HEK293T (cell line): ENCODE results near the gene TNK1.
A peak's percentile ranks its signal among the peaks of the same experiment; 100 is the strongest.

Experiments
- CTCF ChIA-PET: fragments of 350-600 bp; formaldehyde crosslinking; extraction: SDS; loops from one replicate; lab custom pipeline; 2021; ENCODE audit warnings: antibody characterized with exemption, inconsistent platforms; lab: Yijun Ruan, JAX
- POLR2A ChIA-PET: fragments of 350-600 bp; formaldehyde crosslinking; extraction: SDS; loops from one replicate; lab custom pipeline; 2020; ENCODE audit warnings: antibody characterized with exemption, inconsistent platforms; lab: Yijun Ruan, JAX
- DNase-seq: peaks from one replicate; pipeline ENCODE4 v3.0.0; 2012; ENCODE audit warnings: mixed read lengths; ENCODE audit errors: extremely low spot score
- ARNT ChIP-seq: fragments of 450-650 bp; IDR thresholded peaks from 2 replicates; pipeline ENCODE4 v1.6.1; 2017; ENCODE audit warnings: mild to moderate bottlenecking
- BHLHE40 ChIP-seq: fragments of 450-650 bp; IDR thresholded peaks from 2 replicates; pipeline ENCODE4 v1.6.1; 2016; ENCODE audit warnings: mild to moderate bottlenecking, moderate library complexity, borderline replicate concordance
- CTBP1 ChIP-seq: fragments of 450-650 bp; IDR thresholded peaks from 2 replicates; pipeline ENCODE4 v1.6.1; 2016; ENCODE audit warnings: borderline replicate concordance
- ELF4 ChIP-seq: fragments of 450-650 bp; IDR thresholded peaks from 2 replicates; pipeline ENCODE4 v1.6.1; 2017; ENCODE audit warnings: antibody characterized with exemption
- FOXA1 ChIP-seq: fragments of 450-650 bp; IDR thresholded peaks from 2 replicates; pipeline ENCODE4 v1.6.1; 2016; ENCODE audit warnings: mild to moderate bottlenecking
- FOXK2 ChIP-seq: fragments of 450-650 bp; IDR thresholded peaks from 2 replicates; pipeline ENCODE4 v1.6.1; 2016; ENCODE audit warnings: mild to moderate bottlenecking
- FOXM1 ChIP-seq: fragments of 450-650 bp; IDR thresholded peaks from 2 replicates; pipeline ENCODE4 v1.6.1; 2017; ENCODE audit warnings: mild to moderate bottlenecking, borderline replicate concordance
- HDGF ChIP-seq: fragments of 450-650 bp; IDR thresholded peaks from 2 replicates; pipeline ENCODE4 v1.6.1; 2017; ENCODE audit warnings: antibody characterized with exemption, borderline replicate concordance
- L3MBTL2 ChIP-seq: fragments of 450-650 bp; conservative IDR thresholded peaks from 2 replicates; pipeline ENCODE4 v1.6.1; 2016; ENCODE audit warnings: mild to moderate bottlenecking
- LEF1 ChIP-seq: fragments of 450-650 bp; IDR thresholded peaks from 2 replicates; pipeline ENCODE4 v1.6.1; 2017; ENCODE audit warnings: mild to moderate bottlenecking, borderline replicate concordance
- NFRKB ChIP-seq: fragments of 450-650 bp; IDR thresholded peaks from 2 replicates; pipeline ENCODE4 v1.6.1; 2016; ENCODE audit warnings: mild to moderate bottlenecking, moderate library complexity
- SP1 ChIP-seq: fragments of 450-650 bp; IDR thresholded peaks from 2 replicates; pipeline ENCODE4 v1.6.1; 2017
- SUZ12 ChIP-seq: fragments of 450-650 bp; IDR thresholded peaks from 2 replicates; pipeline ENCODE4 v1.6.1; 2016; ENCODE audit warnings: mild to moderate bottlenecking
- TARDBP ChIP-seq: fragments of 450-650 bp; IDR thresholded peaks from 2 replicates; pipeline ENCODE4 v1.6.1; 2016
- ZNF384 ChIP-seq: fragments of 450-650 bp; IDR thresholded peaks from 2 replicates; pipeline ENCODE4 v1.6.1; 2016
- TF ChIP-seq, protein P1 (sequence below): fragments of 450-650 bp; IDR thresholded peaks from 2 replicates; pipeline ENCODE4 v1.6.1; 2016

The TNK1 gene

GRCh38 chr17:7404737-7405349, 24.0 kb downstream of the TNK1 start:
- ChIA-PET POLR2A (interaction anchor here (0.8 to 2.1 kb wide), 15 partner anchors 11 to 281 kb away, joined by 3 to 25 read pairs (median 4); partner anchors contain the start of genes CHRNB1, PLSCR3, POLR2A and TMEM102), CTCF (no interaction called here)
- TF ChIP-seq BHLHE40 (no peak), ELF4 (no peak), FOXK2 (no peak), HDGF (no peak), NFRKB (no peak), TARDBP (no peak), ZNF384 (no peak), SUZ12 (no peak), LEF1 (no peak), FOXA1 (no peak), L3MBTL2 (no peak), ARNT (no peak), FOXM1 (no peak), SP1 (no peak), CTBP1 (no peak)
- TF ChIP-seq, protein P1, sequence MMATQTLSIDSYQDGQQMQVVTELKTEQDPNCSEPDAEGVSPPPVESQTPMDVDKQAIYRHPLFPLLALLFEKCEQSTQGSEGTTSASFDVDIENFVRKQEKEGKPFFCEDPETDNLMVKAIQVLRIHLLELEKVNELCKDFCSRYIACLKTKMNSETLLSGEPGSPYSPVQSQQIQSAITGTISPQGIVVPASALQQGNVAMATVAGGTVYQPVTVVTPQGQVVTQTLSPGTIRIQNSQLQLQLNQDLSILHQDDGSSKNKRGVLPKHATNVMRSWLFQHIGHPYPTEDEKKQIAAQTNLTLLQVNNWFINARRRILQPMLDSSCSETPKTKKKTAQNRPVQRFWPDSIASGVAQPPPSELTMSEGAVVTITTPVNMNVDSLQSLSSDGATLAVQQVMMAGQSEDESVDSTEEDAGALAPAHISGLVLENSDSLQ: no peak
- DNase-seq: peak; percentile 42

- ChIA-PET POLR2A (interaction anchor here (0.6 to 2.7 kb wide), 3 partner anchors 30 to 182 kb away, joined by 3 to 9 read pairs (median 6); partner anchors contain the start of gene TMEM102), CTCF (interaction anchor here (1.2 kb wide), 1 partner anchor 50 kb away, joined by 3 read pairs; the partner anchor contains the start of gene TMEM95)
- DNase-seq: no peak
- TF ChIP-seq TARDBP (no peak), FOXA1 (no peak), SP1 (no peak)
Measured at GRCh38 chr17:7405350-7406234, 24.7 kb downstream of the TNK1 start.

DNA sequence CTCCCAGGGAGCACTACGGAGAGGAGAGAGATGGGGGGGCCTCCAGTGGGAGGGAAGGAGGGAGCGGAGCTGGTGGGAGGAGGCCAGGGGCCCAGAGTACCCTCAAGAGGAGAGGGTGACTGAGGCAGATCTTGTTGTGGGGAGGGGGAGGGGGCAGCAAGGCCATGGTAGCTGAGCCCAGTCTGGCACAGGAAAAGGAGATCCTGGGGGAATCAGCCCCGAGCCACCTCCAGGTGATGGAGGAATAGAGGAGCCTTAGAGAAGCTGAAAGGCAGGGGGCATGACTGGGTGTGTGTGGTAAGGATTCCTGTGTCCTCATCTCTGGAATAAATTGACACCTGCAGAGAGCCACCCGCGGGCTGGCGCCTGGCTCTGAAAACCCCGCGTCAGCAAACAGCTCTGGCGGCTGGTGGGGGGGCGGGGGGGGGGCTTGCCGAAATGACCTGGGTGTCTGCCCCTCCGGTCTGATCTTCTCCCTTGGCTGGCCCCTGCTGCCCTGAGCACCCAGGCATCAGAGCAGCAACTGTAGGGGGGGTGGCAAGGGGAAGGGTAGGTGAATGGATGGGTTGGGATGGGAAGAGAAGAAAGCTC, 25.4 kb downstream of the TNK1 start:
- DNase-seq: no peak
- CTCF ChIA-PET: interaction anchor here (1.2 kb wide), 1 partner anchor 51 kb away, joined by 3 read pairs; the partner anchor contains the start of gene TMEM95
- no peak for TF ChIP-seq FOXA1
- TF ChIP-seq, protein P1: no peak
- no peak for TF ChIP-seq ZNF384
- TF ChIP-seq LEF1: no peak
- no peak for TF ChIP-seq TARDBP
- TF ChIP-seq SUZ12: no peak
- TF ChIP-seq SP1: no peak
- no peak for TF ChIP-seq FOXK2
- no peak for TF ChIP-seq NFRKB
- TF ChIP-seq BHLHE40: no peak
- TF ChIP-seq FOXM1: no peak
- TF ChIP-seq CTBP1: no peak
- TF ChIP-seq L3MBTL2: no peak
- TF ChIP-seq ELF4: no peak
- TF ChIP-seq ARNT: no peak
- POLR2A ChIA-PET: interaction anchor here (0.6 to 2.7 kb wide), 5 partner anchors 12 to 181 kb away, joined by 3 to 9 read pairs (median 3); partner anchors contain the start of genes CHRNB1, PLSCR3 and TMEM102

DNA sequence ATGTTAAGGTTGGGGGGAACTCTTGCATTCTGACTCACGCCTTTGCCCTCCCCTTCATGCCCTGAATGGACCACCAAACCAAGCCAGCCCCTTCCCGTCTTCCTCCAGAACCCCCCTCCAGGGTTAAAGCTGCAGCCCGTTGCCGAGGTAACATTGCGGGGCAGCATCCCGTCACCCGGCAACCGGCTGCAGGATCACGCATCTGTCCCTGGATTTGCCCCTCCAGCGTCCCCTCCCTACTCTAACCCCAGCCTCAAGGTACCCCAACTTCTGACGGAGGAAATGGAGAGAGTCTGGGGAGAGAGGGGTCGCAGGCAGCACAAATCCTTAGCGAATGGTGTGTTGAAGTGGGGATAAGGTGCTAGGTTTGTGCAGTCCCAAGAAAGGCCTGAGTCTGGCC, 26.2 kb downstream of the TNK1 start:
- ChIA-PET CTCF (interaction anchor here (1.2 kb wide), 1 partner anchor 52 kb away, joined by 3 read pairs; the partner anchor contains the start of gene TMEM95), POLR2A (interaction anchor here (1.1 to 2.7 kb wide), 5 partner anchors 13 to 78 kb away, joined by 3 to 9 read pairs (median 4); partner anchors contain the start of genes CHRNB1, NEURL4, PLSCR3 and TMEM102)
- DNase-seq: no peak
- TF ChIP-seq NFRKB (no peak), FOXK2 (no peak), ZNF384 (no peak), TARDBP (no peak)
- TF ChIP-seq, protein P1: no peak

DNA sequence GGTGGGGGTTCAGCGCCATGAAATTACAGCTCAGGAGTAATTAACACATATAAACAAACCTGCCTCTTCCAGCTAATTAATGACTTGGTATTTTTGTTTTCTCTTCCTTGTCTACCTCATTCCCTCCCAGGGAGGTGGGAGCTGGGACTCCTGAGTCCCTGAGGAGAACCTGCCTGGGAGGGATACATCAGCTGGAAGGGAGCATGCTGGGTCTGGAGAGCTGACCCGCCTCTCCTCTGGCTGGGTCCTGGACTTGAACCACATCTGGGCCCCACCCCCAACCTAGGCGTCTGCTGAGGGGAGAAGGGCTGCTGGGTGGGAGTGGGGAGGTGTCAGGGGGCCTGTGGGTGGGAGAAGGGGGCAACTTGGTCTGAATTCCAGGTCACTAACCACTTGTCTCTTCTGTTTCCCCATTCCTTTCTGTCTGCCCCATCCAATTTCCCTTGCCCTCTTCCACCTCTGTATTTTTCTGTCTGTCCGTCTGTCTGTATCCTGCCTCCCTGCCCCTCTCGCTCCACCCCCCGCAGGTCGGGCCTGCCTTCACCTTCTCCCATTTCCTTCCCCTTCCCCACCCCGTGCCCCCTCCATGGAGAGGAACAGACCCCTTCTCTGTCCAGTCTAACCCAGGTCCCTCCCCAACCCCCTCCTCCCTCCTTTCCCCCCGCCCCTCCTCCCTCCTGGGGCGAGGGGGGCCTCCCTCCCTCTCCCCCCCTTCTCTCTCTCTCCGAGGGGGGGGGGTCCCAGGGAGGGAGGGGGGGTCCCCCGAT, 26.8 kb downstream of the TNK1 start, which contains the start of gene NLGN2:
NLGN2 (plus strand) TSS at position 361 of the 767 bp plus-strand sequence. CDS start 411 bp downstream, outside the sequence.
- CTCF ChIA-PET: no interaction called here
- DNase-seq: no peak
- TF ChIP-seq ARNT: no peak
- POLR2A ChIA-PET: interaction anchor here (1.1 to 2.7 kb wide), 5 partner anchors 13 to 78 kb away, joined by 3 to 9 read pairs (median 4); partner anchors contain the start of genes CHRNB1, NEURL4, PLSCR3 and TMEM102
